ENCODE results near the gene C1orf159. TPM values are rescaled to one million over a fixed set of nuclear protein-coding genes. Genes with fewer than 3 reads are reported as not detected.

Gene C1orf159
- total and polyA plus RNA-seq, 2 of the 8 experiments (the other 6 are each of a cell fraction or from before 2014, with no cell fraction given), result 10.0 to 10.9 TPM

- H2AFZ ChIP-seq (ENCODE audit: low read length), result no peak overlapping the region
- H3K14ac ChIP-seq (ENCODE audit: insufficient read length), result no peak overlapping the region
- no peak overlapping the region for H3K9ac ChIP-seq (replicated peaks in 1 of 4; ENCODE audit: extremely low read depth in 1 of 4, low read depth in 3 of 4, low read length in 3 of 4)
- no peak overlapping the region for H3K4me2 ChIP-seq (ENCODE audit: insufficient read depth in 1 of 2, low read depth in 2 of 2, low read length in 2 of 2)
- no peaks in the 10 kb centered on the region for H3K23me2 ChIP-seq (ENCODE audit: low read depth, low read length)
- H3K18ac ChIP-seq (ENCODE audit: extremely low read depth, low read length), result no peak overlapping the region
- no peaks in the 10 kb centered on the region for H3K79me1 ChIP-seq (ENCODE audit: low read depth, low read length)
- WGBS, 2 experiments (ENCODE audit: extremely low coverage in 1 of 2, insufficient coverage in 1 of 2, insufficient read length in 1 of 2, insufficient replicate concordance in 2 of 2, low coverage in 1 of 2, low lambda C conversion rate in 2 of 2, missing lambda C conversion rate in 1 of 2), result 87% methylated on average over 18 of the region's 18 CpGs; no CpG with 5 or more reads in 1 of the 2 experiments
- DNase-seq (ENCODE audit: low read depth in 1 of 2, low spot score in 2 of 2) (no peak), FAIRE-seq (no peak)
- no peak overlapping the region for H3K4me3 ChIP-seq (ENCODE audit: extremely low read depth in 1 of 4, insufficient read depth in 2 of 4, low read depth in 3 of 4, low read length in 4 of 4)
- no peak overlapping the region for H4K8ac ChIP-seq (ENCODE audit: extremely low read depth, insufficient read depth, low read length)
- no peak overlapping the region for H2BK120ac ChIP-seq (replicated peaks; ENCODE audit: low read depth, low read length)
- H2AK5ac ChIP-seq (ENCODE audit: low read depth, low read length), result no peak overlapping the region
- H3K4ac ChIP-seq (replicated peaks; ENCODE audit: insufficient read length, low read depth, low read length), result no peak overlapping the region
- H2BK12ac ChIP-seq (ENCODE audit: low read depth, low read length), result no peak overlapping the region
- no peaks in the 10 kb centered on the region for H3K36me3 ChIP-seq (ENCODE audit: control insufficient read depth in 2 of 4, insufficient read depth in 4 of 4, low read length in 3 of 4)
- peaks cover 13 to 19% of the 10 kb centered on the region in 2 experiments for H3K9me3 ChIP-seq (ENCODE audit: insufficient read depth in 2 of 2, low read depth in 1 of 2, low read length in 1 of 2)
- no peak overlapping the region for H2BK20ac ChIP-seq (ENCODE audit: low read length)
- H3K23ac ChIP-seq (ENCODE audit: insufficient read length), result no peak overlapping the region
- no peak overlapping the region for H2BK5ac ChIP-seq (ENCODE audit: low read depth, low read length)
- no peaks in the 10 kb centered on the region for H4K20me1 ChIP-seq (replicated peaks in 1 of 2; ENCODE audit: control insufficient read depth in 1 of 2, insufficient read depth in 2 of 2, low read length in 2 of 2)
- POLR2A ChIA-PET (ENCODE audit: partially characterized antibody), result no interaction called here
- no peaks in the 10 kb centered on the region for H3K27me3 ChIP-seq (replicated peaks in 1 of 4; ENCODE audit: control insufficient read depth in 3 of 4, extremely low read depth in 1 of 4, insufficient read depth in 3 of 4, low read length in 3 of 4)
- no peak overlapping the region for H4K5ac ChIP-seq (ENCODE audit: insufficient read length, low read depth, low read length)
- no peak overlapping the region for H4K91ac ChIP-seq (replicated peaks; ENCODE audit: insufficient read length, low read length)
- no peaks in the 10 kb centered on the region for H3K4me1 ChIP-seq (replicated peaks in 1 of 4; ENCODE audit: control insufficient read depth in 3 of 4, insufficient read depth in 4 of 4, low read length in 3 of 4)
- H3K56ac ChIP-seq (replicated peaks; ENCODE audit: insufficient read length, low read depth, low read length), result no peak overlapping the region
- no peaks in the 10 kb centered on the region for H3K79me2 ChIP-seq (ENCODE audit: control insufficient read depth in 1 of 2, insufficient read depth in 2 of 2, low read length in 2 of 2)
- no peak overlapping the region for H2BK15ac ChIP-seq (ENCODE audit: low read length)
- no peak overlapping the region for H3K27ac ChIP-seq (ENCODE audit: low read depth, low read length)
- CTCF ChIA-PET (ENCODE audit: partially characterized antibody), result no interaction called here
- no peak for TF ChIP-seq BRCA1 (IDR thresholded peaks at IDR 0.05; ENCODE audit: low read depth, low read length)
- TF ChIP-seq HDAC6 (IDR thresholded peaks at IDR 0.05; ENCODE audit: low read depth, low read length), result no peak
- no peak for TF ChIP-seq TBP (IDR thresholded peaks at IDR 0.05; ENCODE audit: low read depth, low read length)
- TF ChIP-seq, protein P1, sequence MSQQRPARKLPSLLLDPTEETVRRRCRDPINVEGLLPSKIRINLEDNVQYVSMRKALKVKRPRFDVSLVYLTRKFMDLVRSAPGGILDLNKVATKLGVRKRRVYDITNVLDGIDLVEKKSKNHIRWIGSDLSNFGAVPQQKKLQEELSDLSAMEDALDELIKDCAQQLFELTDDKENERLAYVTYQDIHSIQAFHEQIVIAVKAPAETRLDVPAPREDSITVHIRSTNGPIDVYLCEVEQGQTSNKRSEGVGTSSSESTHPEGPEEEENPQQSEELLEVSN (IDR thresholded peaks at IDR 0.05), result no peak
- no peak for TF ChIP-seq TCF12 (IDR thresholded peaks at IDR 0.05; ENCODE audit: low read depth, low read length)
- TF ChIP-seq GTF2F1 (IDR thresholded peaks at IDR 0.05; ENCODE audit: borderline replicate concordance, low read depth, low read length), result no peak
- no peak for TF ChIP-seq HDAC2 (IDR thresholded peaks at IDR 0.05; ENCODE audit: borderline replicate concordance in 1 of 2, low read depth in 2 of 2, low read length in 2 of 2)
- TF ChIP-seq PHF8 (conservative IDR thresholded peaks at IDR 0.05; ENCODE audit: low read depth, low read length), result no peak
- no peak for TF ChIP-seq NRF1 (IDR thresholded peaks at IDR 0.05; ENCODE audit: low read depth, low read length)
- TF ChIP-seq KDM1A (IDR thresholded peaks at IDR 0.05; ENCODE audit: borderline replicate concordance, low read length), result no peak
- TF ChIP-seq RNF2 (IDR thresholded peaks at IDR 0.05; ENCODE audit: borderline replicate concordance, low read depth, low read length, missing control alignments, poor library complexity, severe bottlenecking), result no peak
- TF ChIP-seq POLR2AphosphoS5 (IDR thresholded peaks at IDR 0.05; ENCODE audit: low read depth, low read length), result no peak
These were observed 17.0 kb downstream of the C1orf159 start for GRCh38 chr1:1098681-1099421.

All from H1 (cell line).